Astrocyte of the hippocampus (primary cell): Measurements from ENCODE around the gene IL6.
"Not testable (repeated sequence)": the region's sequence is repeated elsewhere in the genome, so short reads cannot be mapped to it uniquely, and the experiment has no call there.

ENCODE experiments used
- DNase-seq: peaks from one replicate; pipeline ENCODE4 v3.0.0; 2011; ENCODE audit warnings: low read depth, low spot score

The IL6 gene

GRCh38 chr7:22779730-22780323, 52.8 kb downstream of the IL6 start:
- not testable (repeated sequence) for DNase-seq

GRCh38 chr7:22781230-22781711, 54.3 kb downstream of the IL6 start:
- peak; percentile 67 for DNase-seq
